DOHH2 (cell line): Measurements from ENCODE around the gene PTPRT.

Experiments
- H3F3A ChIP-seq: fragments of 200-600 bp; sonication (generic), shearing (Covaris generic); 2 replicates; pipeline ENCODE4 v1.6.0; 2016; ENCODE audit warnings: antibody characterized with exemption, mild to moderate bottlenecking; ENCODE audit not compliant: control insufficient read depth, insufficient read depth
- H3K27ac ChIP-seq: fragments of 200-600 bp; sonication (generic); 2 replicates; pipeline ENCODE4 v1.5.1; 2014; ENCODE audit warnings: low read depth, mild to moderate bottlenecking, low read length, moderate library complexity
- H3K27me3 ChIP-seq: fragments of 200-600 bp; sonication (generic); 2 replicates; pipeline ENCODE4 v1.6.1; 2014; ENCODE audit warnings: mild to moderate bottlenecking, low read length, mixed read lengths; ENCODE audit not compliant: control insufficient read depth
- H3K36me3 ChIP-seq: fragments of 200-600 bp; sonication (generic); 2 replicates; pipeline ENCODE4 v1.6.1; 2014; ENCODE audit warnings: mild to moderate bottlenecking, low read length, moderate library complexity, mixed read lengths; ENCODE audit not compliant: control insufficient read depth
- H3K4me1 ChIP-seq: fragments of 200-600 bp; sonication (generic); 2 replicates; pipeline ENCODE4 v1.6.1; 2014; ENCODE audit warnings: mild to moderate bottlenecking, low read length, mixed read lengths; ENCODE audit not compliant: control insufficient read depth
- H3K4me2 ChIP-seq: fragments of 200-600 bp; sonication (generic); 2 replicates; pipeline ENCODE4 v1.6.0; 2014; ENCODE audit warnings: mild to moderate bottlenecking, low read length, moderate library complexity
- H3K4me3 ChIP-seq: fragments of 200-600 bp; sonication (generic); 2 replicates; pipeline ENCODE4 v1.5.1; 2014; ENCODE audit warnings: mild to moderate bottlenecking, low read length, mixed read lengths
- H3K79me2 ChIP-seq: fragments of 200-600 bp; sonication (generic); 2 replicates; pipeline ENCODE4 v1.6.1; 2014; ENCODE audit warnings: mild to moderate bottlenecking, low read length, mixed read lengths; ENCODE audit not compliant: control insufficient read depth
- H3K9me2 ChIP-seq: fragments of 200-600 bp; sonication (generic); replicated peaks from 2 replicates; pipeline ENCODE4 v1.6.1; 2014; ENCODE audit warnings: mild to moderate bottlenecking, low read length, mixed read lengths; ENCODE audit not compliant: control insufficient read depth
- H3K9me3 ChIP-seq: fragments of 200-600 bp; sonication (generic); 2 replicates; pipeline ENCODE4 v1.6.1; 2014; ENCODE audit warnings: antibody characterized with exemption, low read length, mixed read lengths; ENCODE audit not compliant: control insufficient read depth, insufficient read depth
- H4K20me1 ChIP-seq: fragments of 200-600 bp; sonication (generic); 2 replicates; pipeline ENCODE4 v1.6.0; 2014; ENCODE audit warnings: low read depth, mild to moderate bottlenecking, antibody characterized with exemption, low read length, moderate library complexity; ENCODE audit not compliant: control insufficient read depth, insufficient read depth
- CTCF ChIP-seq: fragments of 200-600 bp; sonication (generic); IDR thresholded peaks from one replicate; pipeline ENCODE4 v1.5.1; 2014; ENCODE audit warnings: antibody characterized with exemption, mild to moderate bottlenecking, low read depth, low read length; ENCODE audit not compliant: poor library complexity, severe bottlenecking
- EZH2phosphoT487 ChIP-seq: fragments of 200-600 bp; sonication (generic); IDR thresholded peaks from 2 replicates; pipeline ENCODE4 v1.6.1; 2017; ENCODE audit warnings: borderline replicate concordance, mild to moderate bottlenecking, antibody characterized with exemption, low read length, moderate library complexity, mixed read lengths

PTPRT gene

DNA sequence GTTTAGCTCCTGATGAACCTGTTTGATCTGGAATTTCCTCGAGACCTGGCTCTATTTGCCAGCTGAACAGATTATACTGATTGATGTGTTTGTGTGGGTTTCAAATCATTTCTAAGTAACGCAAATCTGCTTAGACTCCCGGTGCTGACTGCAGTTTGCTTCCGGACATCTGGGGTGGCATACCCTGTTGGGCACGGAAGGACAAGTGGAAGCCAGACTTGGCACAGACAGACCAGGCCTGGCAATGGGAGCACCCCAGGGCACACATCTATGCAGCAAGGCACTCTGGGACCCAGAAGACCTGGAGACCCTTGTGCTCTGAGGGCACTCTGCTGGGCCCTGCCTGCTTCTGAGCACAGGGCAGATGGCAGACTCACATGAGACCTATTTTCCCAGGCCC lies 1137.8 kb downstream of the PTPRT start:
- H3K27me3 ChIP-seq = no peaks in the 10 kb centered on the region
- no peak overlapping the region for H3K27ac ChIP-seq
- no peaks in the 10 kb centered on the region for H4K20me1 ChIP-seq
- TF ChIP-seq CTCF = no peak
- TF ChIP-seq EZH2phosphoT487 = no peak
- H3K4me1 ChIP-seq = no peaks in the 10 kb centered on the region
- H3K4me2 ChIP-seq = no peak overlapping the region
- H3K9me2 ChIP-seq = no peaks in the 10 kb centered on the region
- H3K9me3 ChIP-seq = no peaks in the 10 kb centered on the region
- no peaks in the 10 kb centered on the region for H3K36me3 ChIP-seq
- no peaks in the 10 kb centered on the region for H3K79me2 ChIP-seq
- H3F3A ChIP-seq = no peaks in the 10 kb centered on the region
- no peak overlapping the region for H3K4me3 ChIP-seq

DNA sequence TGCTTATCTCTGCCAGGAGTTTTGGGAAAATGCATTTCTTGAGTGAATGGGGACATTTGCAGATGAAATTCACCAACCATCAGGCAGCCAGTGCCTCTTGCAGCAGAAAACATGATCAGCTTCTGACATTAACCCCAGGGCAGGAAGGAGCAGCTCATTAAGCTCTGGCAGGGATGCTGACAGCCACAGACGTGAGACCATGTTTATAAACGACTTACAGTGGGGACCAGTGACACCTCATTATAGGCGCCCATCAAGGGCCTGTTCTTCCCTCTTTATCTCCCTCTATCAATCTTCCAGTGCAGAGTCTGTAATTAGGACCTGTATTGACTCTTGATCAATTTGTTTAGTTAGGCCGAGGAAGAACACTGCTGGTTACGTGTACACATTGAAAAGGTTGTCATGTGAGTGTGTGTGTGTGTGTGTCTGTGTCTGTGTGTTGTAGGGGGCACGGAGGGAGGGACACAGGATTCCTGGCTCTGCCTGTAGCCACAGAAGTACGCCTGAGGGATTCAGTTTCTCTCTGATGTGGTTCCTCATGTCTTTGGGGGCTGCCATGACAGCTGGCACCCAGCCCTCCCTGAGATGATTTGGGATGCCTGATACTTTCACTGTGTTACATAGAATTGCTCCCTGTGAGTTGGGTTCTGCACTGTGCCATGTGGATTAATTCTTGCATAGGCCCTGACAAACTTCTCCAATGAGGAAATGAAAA lies 1143.2 kb downstream of the PTPRT start:
- Histone ChIP-seq H3K79me2 (no peaks in the 10 kb centered on the region), H3K27ac (no peak overlapping the region), H3K9me3 (no peaks in the 10 kb centered on the region), H3F3A (no peaks in the 10 kb centered on the region), H3K36me3 (no peaks in the 10 kb centered on the region), H3K4me1 (no peaks in the 10 kb centered on the region), H3K4me3 (no peak overlapping the region), H3K27me3 (no peaks in the 10 kb centered on the region), H4K20me1 (no peaks in the 10 kb centered on the region), H3K4me2 (no peak overlapping the region), H3K9me2 (no peaks in the 10 kb centered on the region)
- TF ChIP-seq CTCF (no peak), EZH2phosphoT487 (no peak)

- H3K4me1 ChIP-seq = no peaks in the 10 kb centered on the region
- no peaks in the 10 kb centered on the region for H3K27me3 ChIP-seq
- no peaks in the 10 kb centered on the region for H3K36me3 ChIP-seq
- H3K4me3 ChIP-seq = no peak overlapping the region
- no peaks in the 10 kb centered on the region for H3K9me2 ChIP-seq
- no peak overlapping the region for H3K27ac ChIP-seq
- TF ChIP-seq CTCF = no peak
- no peak for TF ChIP-seq EZH2phosphoT487
- H3K4me2 ChIP-seq = no peak overlapping the region
- H3F3A ChIP-seq = no peaks in the 10 kb centered on the region
- H3K79me2 ChIP-seq = no peaks in the 10 kb centered on the region
- no peaks in the 10 kb centered on the region for H4K20me1 ChIP-seq
- H3K9me3 ChIP-seq = no peaks in the 10 kb centered on the region
Measured at GRCh38 chr20:42043921-42044320, 1145.8 kb downstream of the PTPRT start.
